ENCODE measurements around the gene TIAM1. TPM values are rescaled to one million over a fixed set of nuclear protein-coding genes. Genes with fewer than 3 reads are reported as not detected.

TIAM1 gene
- total RNA-seq, 1 donor from 2014 or later: 17.8 TPM

- Histone ChIP-seq H3K27me3 (ENCODE audit: insufficient read depth, low read length) (no peaks in the 10 kb centered on the region), H4K20me1 (ENCODE audit: insufficient read depth, low read length) (no peaks in the 10 kb centered on the region), H3K4me2 (ENCODE audit: low read length) (no peak overlapping the region), H3K9ac (ENCODE audit: low read length) (no peak overlapping the region), H3K4me1 (ENCODE audit: insufficient read depth, low read length) (peaks cover 8% of the 10 kb centered on the region), H2AFZ (ENCODE audit: low read depth, low read length) (no peak overlapping the region), H3K36me3 (ENCODE audit: insufficient read depth, low read length) (no peaks in the 10 kb centered on the region), H3K27ac (ENCODE audit: low read depth, low read length) (no peak overlapping the region), H3K79me2 (ENCODE audit: insufficient read depth, low read length) (no peaks in the 10 kb centered on the region), H3K4me3 (ENCODE audit: insufficient read depth, low read depth, low read length) (no peak overlapping the region), H3K9me3 (ENCODE audit: insufficient read depth, low read depth, low read length) (no peaks in the 10 kb centered on the region)
- Mint-ChIP-seq H3K27ac (ENCODE audit: unreplicated experiment) (no peak overlapping the region), H3K9me3 (ENCODE audit: unreplicated experiment) (no peaks in the 10 kb centered on the region), H3K36me3 (ENCODE audit: low read depth, unreplicated experiment) (peaks cover 5% of the 10 kb centered on the region), H3K27me3 (ENCODE audit: low read depth, unreplicated experiment) (no peaks in the 10 kb centered on the region), H3K4me1 (ENCODE audit: low read depth, unreplicated experiment) (peaks cover 15% of the 10 kb centered on the region), H3K4me3 (ENCODE audit: unreplicated experiment) (no peak overlapping the region)
- TF ChIP-seq, protein P1, sequence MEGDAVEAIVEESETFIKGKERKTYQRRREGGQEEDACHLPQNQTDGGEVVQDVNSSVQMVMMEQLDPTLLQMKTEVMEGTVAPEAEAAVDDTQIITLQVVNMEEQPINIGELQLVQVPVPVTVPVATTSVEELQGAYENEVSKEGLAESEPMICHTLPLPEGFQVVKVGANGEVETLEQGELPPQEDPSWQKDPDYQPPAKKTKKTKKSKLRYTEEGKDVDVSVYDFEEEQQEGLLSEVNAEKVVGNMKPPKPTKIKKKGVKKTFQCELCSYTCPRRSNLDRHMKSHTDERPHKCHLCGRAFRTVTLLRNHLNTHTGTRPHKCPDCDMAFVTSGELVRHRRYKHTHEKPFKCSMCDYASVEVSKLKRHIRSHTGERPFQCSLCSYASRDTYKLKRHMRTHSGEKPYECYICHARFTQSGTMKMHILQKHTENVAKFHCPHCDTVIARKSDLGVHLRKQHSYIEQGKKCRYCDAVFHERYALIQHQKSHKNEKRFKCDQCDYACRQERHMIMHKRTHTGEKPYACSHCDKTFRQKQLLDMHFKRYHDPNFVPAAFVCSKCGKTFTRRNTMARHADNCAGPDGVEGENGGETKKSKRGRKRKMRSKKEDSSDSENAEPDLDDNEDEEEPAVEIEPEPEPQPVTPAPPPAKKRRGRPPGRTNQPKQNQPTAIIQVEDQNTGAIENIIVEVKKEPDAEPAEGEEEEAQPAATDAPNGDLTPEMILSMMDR (IDR thresholded peaks at IDR 0.05; ENCODE audit: insufficient read depth, low read depth, low read length): no peak
- TF ChIP-seq EZH2 (IDR thresholded peaks at IDR 0.05; ENCODE audit: insufficient read depth, low read length): no peak
- no peak for DNase-seq (ENCODE audit: low read depth)
- FAIRE-seq: no peak
Measured at GRCh38 chr21:31181082-31181750, 162.8 kb downstream of the TIAM1 start.

GRCh38 chr21:31180256-31181081, 163.6 kb downstream of the TIAM1 start:
- no peak for TF ChIP-seq EZH2 (IDR thresholded peaks at IDR 0.05; ENCODE audit: insufficient read depth, low read length)
- TF ChIP-seq, protein P1 (IDR thresholded peaks at IDR 0.05; ENCODE audit: insufficient read depth, low read depth, low read length): peak; percentile 66
- Histone ChIP-seq H3K9me3 (ENCODE audit: insufficient read depth, low read depth, low read length) (no peaks in the 10 kb centered on the region), H2AFZ (ENCODE audit: low read depth, low read length) (no peak overlapping the region), H3K79me2 (ENCODE audit: insufficient read depth, low read length) (no peaks in the 10 kb centered on the region), H3K9ac (ENCODE audit: low read length) (no peak overlapping the region), H3K36me3 (ENCODE audit: insufficient read depth, low read length) (no peaks in the 10 kb centered on the region), H4K20me1 (ENCODE audit: insufficient read depth, low read length) (no peaks in the 10 kb centered on the region), H3K4me3 (ENCODE audit: insufficient read depth, low read depth, low read length) (no peak overlapping the region), H3K27me3 (ENCODE audit: insufficient read depth, low read length) (no peaks in the 10 kb centered on the region), H3K4me1 (ENCODE audit: insufficient read depth, low read length) (peaks cover 8% of the 10 kb centered on the region), H3K27ac (ENCODE audit: low read depth, low read length) (no peak overlapping the region), H3K4me2 (ENCODE audit: low read length) (no peak overlapping the region)
- H3K36me3 Mint-ChIP-seq (ENCODE audit: low read depth, unreplicated experiment): peaks cover 5% of the 10 kb centered on the region
- H3K9me3 Mint-ChIP-seq (ENCODE audit: unreplicated experiment): no peaks in the 10 kb centered on the region
- DNase-seq (ENCODE audit: low read depth) (no peak), FAIRE-seq (no peak)
- no peak overlapping the region for H3K27ac Mint-ChIP-seq (ENCODE audit: unreplicated experiment)
- H3K27me3 Mint-ChIP-seq (ENCODE audit: low read depth, unreplicated experiment): no peaks in the 10 kb centered on the region
- H3K4me3 Mint-ChIP-seq (ENCODE audit: unreplicated experiment): no peak overlapping the region
- peaks cover 17% of the 10 kb centered on the region for H3K4me1 Mint-ChIP-seq (ENCODE audit: low read depth, unreplicated experiment)
